Astrocyte (in vitro differentiated cells and primary cell): ENCODE measurements around the gene SERINC4.

Source experiments
- CTCF ChIP-seq: IDR thresholded peaks from 2 replicates; pipeline ENCODE4 v1.5.1; 2011; ENCODE audit warnings: low read depth, mild to moderate bottlenecking, inconsistent platforms, low read length, moderate library complexity; ENCODE audit not compliant: insufficient read depth
- EZH2 ChIP-seq: IDR thresholded peaks from 2 replicates; pipeline ENCODE4 v1.6.1; 2012; ENCODE audit warnings: mild to moderate bottlenecking, low read length, inconsistent platforms; ENCODE audit not compliant: insufficient read depth

- TF ChIP-seq CTCF (no peak), EZH2 (no peak)
Measured at GRCh38 chr15:43779016-43779415, 21.0 kb downstream of the SERINC4 start.
